Chondrocyte (in vitro differentiated cells): ENCODE data around the gene DNAJC22. TPM values are rescaled to one million over a fixed set of nuclear protein-coding genes. Genes with fewer than 3 reads are reported as not detected.
A peak's percentile ranks its signal among the peaks of the same experiment; 100 is the strongest.

Experiments
- DNase-seq: peaks from one replicate; pipeline ENCODE4 v3.0.0; 2021; ENCODE audit warnings: mixed read lengths, low spot score
- H3K27ac Mint-ChIP-seq: one replicate; pipeline ENCODE4 v1.8.0; 2021; ENCODE audit warnings: mild to moderate bottlenecking, moderate library complexity, mixed read lengths; ENCODE audit not compliant: unreplicated experiment
- H3K27me3 Mint-ChIP-seq: 2 replicates; pipeline ENCODE4 v1.8.0; 2021; ENCODE audit warnings: low read depth, mixed read lengths
- H3K36me3 Mint-ChIP-seq: 2 replicates; pipeline ENCODE4 v1.8.0; 2021; ENCODE audit warnings: low read depth, mixed read lengths
- H3K4me1 Mint-ChIP-seq: 2 replicates; pipeline ENCODE4 v1.8.0; 2021; ENCODE audit warnings: low read depth, mild to moderate bottlenecking, mixed read lengths
- H3K4me3 Mint-ChIP-seq: one replicate; pipeline ENCODE4 v1.8.0; 2021; ENCODE audit warnings: mild to moderate bottlenecking, moderate library complexity, mixed read lengths; ENCODE audit not compliant: unreplicated experiment
- H3K9me3 Mint-ChIP-seq: 2 replicates; pipeline ENCODE4 v1.8.0; 2021; ENCODE audit warnings: low read depth, mixed read lengths
- total RNA-seq: library from RNA; stranded (reverse); gene quantifications from 3 replicates; pipeline ENCODE4 v1.2.1, GENCODE V29; 2021
- TF ChIP-seq, protein P1 (sequence below): fragments of 200-600 bp; sonication (generic); IDR thresholded peaks from 2 replicates; pipeline ENCODE4 v1.5.0; 2021; ENCODE audit warnings: antibody characterized with exemption, mild to moderate bottlenecking, moderate library complexity

Gene DNAJC22
- total RNA-seq, 1 donor from 2014 or later: 0.50 TPM

DNA sequence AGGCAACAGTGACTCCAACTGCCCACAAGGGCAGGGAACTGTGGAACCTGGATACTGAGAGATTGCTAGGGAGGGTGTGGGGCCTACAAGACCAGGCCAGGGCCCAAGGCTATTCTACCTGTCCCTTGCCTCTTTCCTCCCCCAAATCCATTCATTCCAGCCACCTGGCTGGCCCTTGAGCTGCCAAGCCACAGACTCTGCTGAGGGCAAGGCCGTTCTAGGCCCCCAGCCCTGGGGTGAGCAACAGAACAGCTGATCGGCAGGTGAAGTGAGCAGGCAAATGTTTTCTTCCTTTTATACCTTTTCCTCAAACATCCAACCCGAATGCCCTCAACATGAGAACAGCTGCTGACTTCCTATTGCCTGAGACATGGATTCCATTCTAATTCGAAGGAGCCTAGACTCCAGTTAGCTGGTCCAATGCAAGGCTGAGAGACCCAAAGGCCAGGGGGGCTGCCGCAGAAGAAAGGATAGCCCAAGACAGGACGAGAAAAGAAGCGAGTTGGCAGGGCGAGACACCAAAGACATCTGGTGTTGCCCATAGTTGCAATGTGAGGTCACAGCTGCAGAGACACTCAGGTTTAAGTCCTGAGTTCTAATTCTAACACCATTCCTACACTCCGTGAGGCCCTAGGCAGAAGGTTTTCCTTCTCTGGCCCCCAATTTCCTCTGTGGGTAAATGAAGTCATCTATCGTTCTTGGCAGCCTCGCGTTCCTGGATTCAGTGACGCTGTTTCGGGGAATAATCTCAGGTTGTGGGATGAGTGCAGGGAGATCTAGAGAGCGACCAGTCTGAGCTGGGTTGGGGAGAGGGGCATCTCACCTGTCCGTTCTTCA, 11.4 kb upstream of the DNAJC22 start:
- Mint-ChIP-seq H3K4me3 (no peak overlapping the region), H3K27me3 (peaks cover 11% of the 10 kb centered on the region), H3K4me1 (peaks cover 27% of the 10 kb centered on the region), H3K36me3 (no peaks in the 10 kb centered on the region), H3K9me3 (no peaks in the 10 kb centered on the region), H3K27ac (no peak overlapping the region)
- DNase-seq: no peak
- TF ChIP-seq, protein P1, sequence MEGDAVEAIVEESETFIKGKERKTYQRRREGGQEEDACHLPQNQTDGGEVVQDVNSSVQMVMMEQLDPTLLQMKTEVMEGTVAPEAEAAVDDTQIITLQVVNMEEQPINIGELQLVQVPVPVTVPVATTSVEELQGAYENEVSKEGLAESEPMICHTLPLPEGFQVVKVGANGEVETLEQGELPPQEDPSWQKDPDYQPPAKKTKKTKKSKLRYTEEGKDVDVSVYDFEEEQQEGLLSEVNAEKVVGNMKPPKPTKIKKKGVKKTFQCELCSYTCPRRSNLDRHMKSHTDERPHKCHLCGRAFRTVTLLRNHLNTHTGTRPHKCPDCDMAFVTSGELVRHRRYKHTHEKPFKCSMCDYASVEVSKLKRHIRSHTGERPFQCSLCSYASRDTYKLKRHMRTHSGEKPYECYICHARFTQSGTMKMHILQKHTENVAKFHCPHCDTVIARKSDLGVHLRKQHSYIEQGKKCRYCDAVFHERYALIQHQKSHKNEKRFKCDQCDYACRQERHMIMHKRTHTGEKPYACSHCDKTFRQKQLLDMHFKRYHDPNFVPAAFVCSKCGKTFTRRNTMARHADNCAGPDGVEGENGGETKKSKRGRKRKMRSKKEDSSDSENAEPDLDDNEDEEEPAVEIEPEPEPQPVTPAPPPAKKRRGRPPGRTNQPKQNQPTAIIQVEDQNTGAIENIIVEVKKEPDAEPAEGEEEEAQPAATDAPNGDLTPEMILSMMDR: no peak

DNA sequence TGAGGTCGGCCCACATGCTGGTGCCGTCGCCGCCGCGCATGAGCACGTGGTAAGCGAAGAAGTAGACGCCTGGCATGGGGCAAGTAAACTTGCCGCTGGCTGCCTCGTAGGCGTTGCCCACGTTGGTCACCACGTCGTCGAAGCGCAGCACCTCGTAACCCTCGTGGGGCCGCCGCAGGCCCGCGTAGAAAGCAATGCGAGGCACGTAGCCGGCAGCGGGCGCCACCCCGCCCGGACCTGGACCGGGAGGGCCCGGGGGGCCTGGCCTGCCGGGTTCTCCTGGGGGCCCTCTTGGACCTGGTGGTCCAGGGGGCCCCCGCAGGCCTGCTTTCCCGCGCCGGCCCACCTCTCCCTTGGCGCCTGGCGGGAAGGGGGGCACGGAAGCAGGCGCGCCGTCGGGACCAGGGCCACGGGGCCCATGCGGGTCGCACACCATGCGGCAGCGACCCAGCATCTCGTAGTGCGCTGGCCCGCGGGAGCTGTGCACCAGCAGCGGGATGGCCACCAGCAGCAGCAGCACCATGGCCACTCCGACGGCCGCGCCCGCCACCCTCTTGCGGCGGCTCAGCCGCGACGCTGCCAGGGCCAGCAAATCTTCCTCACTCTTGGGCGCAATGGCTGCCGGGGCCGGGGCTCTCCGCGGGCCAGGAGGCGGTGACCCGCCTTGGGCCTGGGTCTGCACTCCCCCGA, 10.6 kb upstream of the DNAJC22 start:
- no peaks in the 10 kb centered on the region for H3K36me3 Mint-ChIP-seq
- peaks cover 11% of the 10 kb centered on the region for H3K27me3 Mint-ChIP-seq
- no peak for DNase-seq
- H3K4me1 Mint-ChIP-seq: peaks cover 27% of the 10 kb centered on the region
- no peaks in the 10 kb centered on the region for H3K9me3 Mint-ChIP-seq
- TF ChIP-seq, protein P1: no peak
- H3K27ac Mint-ChIP-seq: no peak overlapping the region
- H3K4me3 Mint-ChIP-seq: no peak overlapping the region

DNA sequence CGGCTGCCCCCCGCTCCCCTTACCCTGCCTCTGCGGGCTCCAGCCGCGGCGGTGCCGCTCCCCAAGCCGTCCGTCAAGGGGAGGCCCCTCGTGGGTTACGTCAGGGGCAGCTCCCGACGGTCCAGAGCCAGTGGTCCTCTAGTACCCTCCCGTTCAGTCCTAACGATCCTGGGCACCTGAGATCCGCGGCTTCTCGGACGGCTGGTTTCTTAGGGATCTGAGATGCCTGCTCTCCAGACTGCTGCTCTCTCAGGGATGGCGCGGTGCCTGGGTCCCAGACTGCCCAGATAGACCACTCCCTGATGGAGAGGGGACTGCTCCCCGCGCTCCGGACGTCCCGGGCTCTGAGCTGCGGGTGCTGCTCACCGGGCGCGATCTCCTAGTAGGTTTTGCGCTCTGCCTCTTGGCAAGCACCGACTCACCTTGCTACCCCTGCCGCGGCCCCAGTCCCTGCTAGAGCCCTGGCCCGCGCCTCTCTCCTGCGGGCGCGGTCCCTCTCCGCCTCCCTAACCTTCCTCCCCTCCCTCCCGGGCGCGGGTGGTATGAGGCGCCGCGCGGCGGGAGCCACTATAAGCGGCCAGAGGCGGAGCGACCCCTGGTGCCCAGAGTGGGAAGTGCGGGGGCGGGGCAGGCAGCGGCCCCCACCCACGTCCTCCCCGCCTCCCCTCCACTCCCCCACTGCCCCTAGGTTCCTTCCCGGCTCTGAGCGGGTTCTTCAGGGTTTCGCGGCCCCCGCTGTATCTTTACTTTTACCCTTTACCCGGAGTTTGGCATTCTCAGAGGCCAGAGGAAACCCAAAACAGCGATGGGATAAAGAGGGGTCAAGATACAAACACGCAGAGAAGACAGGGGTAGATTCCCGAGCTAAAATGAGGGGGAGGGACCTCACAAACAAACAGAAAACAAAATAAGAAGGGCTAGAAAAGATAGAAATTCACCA, 9.8 kb upstream of the DNAJC22 start, which contains the start of gene C1QL4:
Gene C1QL4 (minus strand): TSS at position 544 of the 940 bp plus-strand sequence. CDS start 711 bp downstream, outside the sequence.
- Mint-ChIP-seq H3K27ac (no peak within 1 kb of the TSS), H3K4me3 (peak within 1 kb of the TSS; percentile 70), H3K9me3 (no peaks in the 10 kb centered on the region), H3K36me3 (no peaks in the 10 kb centered on the region), H3K27me3 (peaks cover 11% of the 10 kb centered on the region), H3K4me1 (peaks cover 24% of the 10 kb centered on the region)
- DNase-seq: no peak
- TF ChIP-seq, protein P1: peak; percentile 99

DNA sequence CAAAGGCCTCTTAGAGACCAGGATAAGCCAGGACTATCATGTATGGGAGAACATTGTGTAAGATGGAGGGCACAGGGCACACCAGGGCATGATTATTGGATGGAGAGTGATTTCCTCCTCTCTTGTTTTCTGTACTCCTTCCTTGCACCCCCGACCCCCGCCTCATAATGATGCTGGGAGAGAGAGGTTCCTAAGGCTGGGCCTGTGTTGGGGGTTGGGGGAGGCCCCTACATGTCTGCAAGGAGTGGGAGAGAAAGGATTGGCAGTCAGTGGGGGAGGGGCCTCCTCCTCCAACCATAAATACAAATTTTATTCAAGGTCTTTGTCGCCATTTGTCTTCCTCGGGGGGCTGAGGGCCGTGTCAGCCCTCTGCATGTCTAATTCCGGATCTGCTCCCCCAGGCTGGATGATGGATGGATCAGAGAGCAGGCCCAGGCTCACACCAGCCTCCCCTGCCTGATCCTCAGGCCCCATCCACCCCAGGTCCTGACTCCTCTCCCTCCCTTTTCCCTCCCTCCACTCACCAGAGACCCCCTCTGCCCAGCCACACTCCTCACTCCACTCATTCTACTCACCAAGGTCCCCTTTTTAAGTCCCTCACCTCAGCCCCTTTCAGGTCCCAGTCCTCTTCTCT, 7.7 kb upstream of the DNAJC22 start:
- Mint-ChIP-seq H3K9me3 (no peaks in the 10 kb centered on the region), H3K27ac (no peak overlapping the region), H3K4me1 (peaks cover 32% of the 10 kb centered on the region), H3K4me3 (no peak overlapping the region), H3K36me3 (no peaks in the 10 kb centered on the region), H3K27me3 (peaks cover 15% of the 10 kb centered on the region)
- TF ChIP-seq, protein P1: no peak
- DNase-seq: no peak
